Endodermal cell (in vitro differentiated cells): ENCODE data around the gene ADCYAP1R1. TPM values are rescaled to one million over a fixed set of nuclear protein-coding genes. Genes with fewer than 3 reads are reported as not detected.

Source experiments
- DNase-seq: peaks from one replicate; pipeline ENCODE4 v3.0.0-alpha.2; 2017
- H3K27ac ChIP-seq: 2 replicates; pipeline ENCODE4 v1.5.1; 2013; ENCODE audit warnings: mild to moderate bottlenecking, low read depth, low read length, moderate library complexity
- H3K27me3 ChIP-seq: 2 replicates; pipeline ENCODE4 v1.6.1; 2013; ENCODE audit warnings: mild to moderate bottlenecking, low read length, moderate library complexity; ENCODE audit not compliant: insufficient read depth, control insufficient read depth, poor library complexity, severe bottlenecking
- H3K36me3 ChIP-seq: 2 replicates; pipeline ENCODE4 v1.7.0; 2013; ENCODE audit warnings: mild to moderate bottlenecking, low read length, moderate library complexity; ENCODE audit not compliant: control insufficient read depth, insufficient read depth
- H3K4me1 ChIP-seq: one replicate; pipeline ENCODE4 v1.7.0; 2013; ENCODE audit warnings: low read length; ENCODE audit not compliant: control insufficient read depth, insufficient read depth
- H3K4me3 ChIP-seq: 2 replicates; pipeline ENCODE4 v1.5.1; 2013; ENCODE audit warnings: mild to moderate bottlenecking, low read length, moderate library complexity
- H3K9ac ChIP-seq: 2 replicates; pipeline ENCODE4 v1.6.1; 2013; ENCODE audit warnings: mild to moderate bottlenecking, low read length, moderate library complexity; ENCODE audit not compliant: poor library complexity, severe bottlenecking; ENCODE audit errors: extremely low read depth
- H3K9me3 ChIP-seq: 2 replicates; pipeline ENCODE4 v1.6.1; 2013; ENCODE audit warnings: mild to moderate bottlenecking, low read length, moderate library complexity; ENCODE audit not compliant: control insufficient read depth
- H3K27ac Mint-ChIP-seq: 2 replicates; pipeline ENCODE4 v1.8.0; 2020; ENCODE audit warnings: mixed read lengths
- H3K27me3 Mint-ChIP-seq: 2 replicates; pipeline ENCODE4 v1.8.0; 2021; ENCODE audit warnings: mild to moderate bottlenecking, mixed read lengths; ENCODE audit not compliant: insufficient read depth
- H3K36me3 Mint-ChIP-seq: 2 replicates; pipeline ENCODE4 v1.8.0; 2020; ENCODE audit warnings: low read depth, mixed read lengths
- H3K4me1 Mint-ChIP-seq: 2 replicates; pipeline ENCODE4 v1.8.0; 2020; ENCODE audit warnings: mixed read lengths
- H3K4me3 Mint-ChIP-seq: 2 replicates; pipeline ENCODE4 v1.8.0; 2020; ENCODE audit warnings: mild to moderate bottlenecking, moderate library complexity, mixed read lengths
- H3K9me3 Mint-ChIP-seq: 2 replicates; pipeline ENCODE4 v1.8.0; 2020; ENCODE audit warnings: mild to moderate bottlenecking, mixed read lengths
- CTCF ChIP-seq: fragments of 200-600 bp; sonication (generic); conservative IDR thresholded peaks from 2 replicates; pipeline ENCODE4 v1.5.0; 2021; ENCODE audit warnings: antibody characterized with exemption, mild to moderate bottlenecking
- WGBS, 2 experiments: methylation state at CpG; one replicate each; pipeline versions ENCODE4 v1.1.5 to v1.1.7; 2013; ENCODE audit warnings: missing lambda C conversion rate in 2 of 2, mixed read lengths in 1 of 2; ENCODE audit not compliant: insufficient coverage in 1 of 2, insufficient read length in 1 of 2; 5-methylcytosine and 5-hydroxymethylcytosine counted together
- total RNA-seq, 2 donors: library from RNA; stranded (reverse); fragmentation: NEBNext Ultra II Directional in 1 of 2; extraction: Animal tissue kit (Norgen Biotek cat#: 25700) in 1 of 2; gene quantifications; 2 replicates in 1 of 2; 3 replicates in 1 of 2; pipeline ENCODE4 v1.2.1, GENCODE V29; 2021

The ADCYAP1R1 gene
- total RNA-seq, 2 donors from 2014 or later, result 1.2 to 2.1 TPM

DNA sequence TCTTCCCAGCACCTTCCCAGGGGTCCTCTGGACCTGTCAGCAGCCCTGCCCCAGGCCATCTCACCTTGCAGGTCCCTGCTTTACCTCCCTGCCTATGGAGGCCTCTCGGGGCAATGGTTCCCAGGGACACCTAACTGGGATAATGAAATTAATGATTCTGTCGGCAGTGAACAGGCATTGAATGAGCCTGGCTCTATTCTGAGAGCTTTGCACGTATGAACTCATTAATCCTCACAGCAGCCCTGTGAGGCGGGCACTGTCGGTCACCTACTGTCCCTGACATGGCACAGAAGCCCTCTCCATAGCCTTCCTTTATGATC is 22.9 kb downstream of the ADCYAP1R1 start:
- TF ChIP-seq CTCF, result no peak
- H3K27me3 Mint-ChIP-seq, result no peaks in the 10 kb centered on the region

DNA sequence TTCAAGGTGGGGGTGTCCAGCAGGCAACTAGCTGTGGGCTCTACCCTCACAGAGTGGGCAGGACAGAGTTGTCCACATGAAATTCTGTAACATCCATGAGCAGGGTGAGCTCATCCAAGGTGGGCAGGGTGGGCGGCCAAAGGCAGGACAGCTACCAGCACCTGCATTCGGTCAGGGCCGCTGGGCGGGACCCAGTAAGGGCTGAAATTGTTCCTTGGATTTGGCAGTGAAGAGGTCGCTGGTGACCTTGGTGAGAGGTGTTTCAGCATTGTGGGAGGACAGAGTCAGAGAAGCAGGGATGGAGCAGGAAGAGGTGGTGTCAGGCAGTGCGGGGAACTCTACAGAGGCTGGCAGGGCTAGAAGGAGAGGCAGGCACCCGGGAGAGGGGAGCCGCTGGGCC is 23.9 kb downstream of the ADCYAP1R1 start:
- Histone ChIP-seq H3K36me3 (no peaks in the 10 kb centered on the region), H3K9ac (no peak overlapping the region), H3K27ac (no peak overlapping the region), H3K4me3 (no peak overlapping the region), H3K4me1 (peaks cover 9% of the 10 kb centered on the region), H3K9me3 (no peaks in the 10 kb centered on the region), H3K27me3 (no peaks in the 10 kb centered on the region)
- Mint-ChIP-seq H3K4me1 (peaks cover 25% of the 10 kb centered on the region), H3K9me3 (no peaks in the 10 kb centered on the region), H3K36me3 (no peaks in the 10 kb centered on the region), H3K27me3 (no peaks in the 10 kb centered on the region), H3K27ac (peak overlapping the region; percentile 18), H3K4me3 (no peak overlapping the region)
- 88 to 90% methylated on average over 4 to 8 of the region's 8 CpGs for WGBS, 2 experiments
- no peak for DNase-seq
- no peak for TF ChIP-seq CTCF

More for the DNA sequence above, 22.9 kb downstream of the ADCYAP1R1 start:
- WGBS, 2 experiments, result 88 to 94% methylated on average over 5 of the region's 5 CpGs
- no peaks in the 10 kb centered on the region for H3K36me3 ChIP-seq
- no peaks in the 10 kb centered on the region for H3K9me3 Mint-ChIP-seq
- H3K4me1 ChIP-seq, result peaks cover 5% of the 10 kb centered on the region
- H3K9ac ChIP-seq, result no peak overlapping the region
- peaks cover 15% of the 10 kb centered on the region for H3K4me1 Mint-ChIP-seq
- no peak for DNase-seq
- H3K4me3 Mint-ChIP-seq, result no peak overlapping the region
- H3K27ac ChIP-seq, result no peak overlapping the region
- H3K9me3 ChIP-seq, result no peaks in the 10 kb centered on the region
- H3K4me3 ChIP-seq, result no peak overlapping the region
- H3K36me3 Mint-ChIP-seq, result no peaks in the 10 kb centered on the region
- no peaks in the 10 kb centered on the region for H3K27me3 ChIP-seq
- H3K27ac Mint-ChIP-seq, result no peak overlapping the region

- Mint-ChIP-seq H3K27me3 (no peaks in the 10 kb centered on the region), H3K4me3 (no peak overlapping the region), H3K9me3 (no peaks in the 10 kb centered on the region), H3K27ac (no peak overlapping the region), H3K4me1 (peaks cover 32% of the 10 kb centered on the region), H3K36me3 (no peaks in the 10 kb centered on the region)
- H3K9ac ChIP-seq, result no peak overlapping the region
- H3K4me3 ChIP-seq, result no peak overlapping the region
- no peak overlapping the region for H3K27ac ChIP-seq
- TF ChIP-seq CTCF, result no peak
- H3K4me1 ChIP-seq, result peaks cover 9% of the 10 kb centered on the region
- no peaks in the 10 kb centered on the region for H3K9me3 ChIP-seq
- H3K36me3 ChIP-seq, result no peaks in the 10 kb centered on the region
- 91% methylated on average over 11 of the region's 11 CpGs; no CpG with 5 or more reads in 1 of the 2 experiments for WGBS, 2 experiments
- DNase-seq, result no peak
- H3K27me3 ChIP-seq, result no peaks in the 10 kb centered on the region
Measured at GRCh38 chr7:31076641-31077310, 24.7 kb downstream of the ADCYAP1R1 start.
